Measurements from ENCODE around the gene UGT1A6. TPM values are rescaled to one million over a fixed set of nuclear protein-coding genes. Genes with fewer than 3 reads are reported as not detected.
A peak's percentile ranks its signal among the peaks of the same experiment; 100 is the strongest.

Gene UGT1A6
- total and polyA plus RNA-seq, 2 of the 13 experiments (the other 11 are each of a cell fraction or from before 2014, with no cell fraction given): 0.25 TPM; not detected in 1

DNA sequence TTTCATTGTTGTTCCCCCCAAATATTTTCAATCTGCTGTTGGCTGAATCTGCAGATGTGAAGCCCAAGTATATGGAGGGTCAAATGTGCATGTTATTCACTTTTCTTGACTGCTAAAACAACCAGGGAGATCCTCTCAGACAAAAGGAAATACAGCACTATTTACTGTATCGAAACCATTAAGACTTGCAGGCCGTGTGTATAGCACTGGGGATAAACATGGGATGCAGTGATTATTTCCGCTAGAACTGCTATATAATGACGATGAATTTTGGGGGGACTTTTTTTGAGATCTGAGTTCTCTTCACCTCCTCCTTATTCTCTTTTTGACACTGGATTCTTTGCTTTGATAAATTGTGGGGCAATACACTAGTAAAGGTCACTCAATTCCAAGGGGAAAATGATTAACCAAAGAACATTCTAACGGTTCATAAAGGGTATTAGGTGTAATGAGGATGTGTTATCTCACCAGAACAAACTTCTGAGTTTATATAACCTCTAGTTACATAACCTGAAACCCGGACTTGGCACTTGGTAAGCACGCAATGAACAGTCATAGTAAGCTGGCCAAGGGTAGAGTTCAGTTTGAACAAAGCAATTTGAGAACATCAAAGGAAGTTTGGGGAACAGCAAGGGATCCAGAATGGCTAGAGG is 63.9 kb downstream of the UGT1A6 start (continued):
- TF ChIP-seq, protein P1, sequence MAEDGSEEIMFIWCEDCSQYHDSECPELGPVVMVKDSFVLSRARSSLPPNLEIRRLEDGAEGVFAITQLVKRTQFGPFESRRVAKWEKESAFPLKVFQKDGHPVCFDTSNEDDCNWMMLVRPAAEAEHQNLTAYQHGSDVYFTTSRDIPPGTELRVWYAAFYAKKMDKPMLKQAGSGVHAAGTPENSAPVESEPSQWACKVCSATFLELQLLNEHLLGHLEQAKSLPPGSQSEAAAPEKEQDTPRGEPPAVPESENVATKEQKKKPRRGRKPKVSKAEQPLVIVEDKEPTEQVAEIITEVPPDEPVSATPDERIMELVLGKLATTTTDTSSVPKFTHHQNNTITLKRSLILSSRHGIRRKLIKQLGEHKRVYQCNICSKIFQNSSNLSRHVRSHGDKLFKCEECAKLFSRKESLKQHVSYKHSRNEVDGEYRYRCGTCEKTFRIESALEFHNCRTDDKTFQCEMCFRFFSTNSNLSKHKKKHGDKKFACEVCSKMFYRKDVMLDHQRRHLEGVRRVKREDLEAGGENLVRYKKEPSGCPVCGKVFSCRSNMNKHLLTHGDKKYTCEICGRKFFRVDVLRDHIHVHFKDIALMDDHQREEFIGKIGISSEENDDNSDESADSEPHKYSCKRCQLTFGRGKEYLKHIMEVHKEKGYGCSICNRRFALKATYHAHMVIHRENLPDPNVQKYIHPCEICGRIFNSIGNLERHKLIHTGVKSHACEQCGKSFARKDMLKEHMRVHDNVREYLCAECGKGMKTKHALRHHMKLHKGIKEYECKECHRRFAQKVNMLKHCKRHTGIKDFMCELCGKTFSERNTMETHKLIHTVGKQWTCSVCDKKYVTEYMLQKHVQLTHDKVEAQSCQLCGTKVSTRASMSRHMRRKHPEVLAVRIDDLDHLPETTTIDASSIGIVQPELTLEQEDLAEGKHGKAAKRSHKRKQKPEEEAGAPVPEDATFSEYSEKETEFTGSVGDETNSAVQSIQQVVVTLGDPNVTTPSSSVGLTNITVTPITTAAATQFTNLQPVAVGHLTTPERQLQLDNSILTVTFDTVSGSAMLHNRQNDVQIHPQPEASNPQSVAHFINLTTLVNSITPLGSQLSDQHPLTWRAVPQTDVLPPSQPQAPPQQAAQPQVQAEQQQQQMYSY (CRISPR knock-in tag; IDR thresholded peaks at IDR 0.05): no peak
- TF ChIP-seq, protein P2, sequence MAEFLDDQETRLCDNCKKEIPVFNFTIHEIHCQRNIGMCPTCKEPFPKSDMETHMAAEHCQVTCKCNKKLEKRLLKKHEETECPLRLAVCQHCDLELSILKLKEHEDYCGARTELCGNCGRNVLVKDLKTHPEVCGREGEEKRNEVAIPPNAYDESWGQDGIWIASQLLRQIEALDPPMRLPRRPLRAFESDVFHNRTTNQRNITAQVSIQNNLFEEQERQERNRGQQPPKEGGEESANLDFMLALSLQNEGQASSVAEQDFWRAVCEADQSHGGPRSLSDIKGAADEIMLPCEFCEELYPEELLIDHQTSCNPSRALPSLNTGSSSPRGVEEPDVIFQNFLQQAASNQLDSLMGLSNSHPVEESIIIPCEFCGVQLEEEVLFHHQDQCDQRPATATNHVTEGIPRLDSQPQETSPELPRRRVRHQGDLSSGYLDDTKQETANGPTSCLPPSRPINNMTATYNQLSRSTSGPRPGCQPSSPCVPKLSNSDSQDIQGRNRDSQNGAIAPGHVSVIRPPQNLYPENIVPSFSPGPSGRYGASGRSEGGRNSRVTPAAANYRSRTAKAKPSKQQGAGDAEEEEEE (CRISPR knock-in tag; IDR thresholded peaks at IDR 0.05; ENCODE audit: borderline replicate concordance): peak; percentile 62; the same call in 1 of the 2 replicates
- TF ChIP-seq JDP2 (CRISPR knock-in tag; IDR thresholded peaks at IDR 0.05; ENCODE audit: borderline replicate concordance): peak; percentile 88; the same call in 1 of the 2 replicates
- no peak for TF ChIP-seq ZNF577 (CRISPR knock-in tag; IDR thresholded peaks at IDR 0.05; ENCODE audit: borderline replicate concordance, low read depth)
- no peak for TF ChIP-seq ZNF567 (CRISPR knock-in tag; IDR thresholded peaks at IDR 0.05; ENCODE audit: borderline replicate concordance)
- peak; percentile 91 for TF ChIP-seq SIX4 (CRISPR knock-in tag; IDR thresholded peaks at IDR 0.05)
- TF ChIP-seq ZNF672 (CRISPR knock-in tag; IDR thresholded peaks at IDR 0.05): peak; percentile 67; the same call in 1 of the 2 replicates
- no peak for TF ChIP-seq ZNF660 (CRISPR knock-in tag; IDR thresholded peaks at IDR 0.05; ENCODE audit: borderline replicate concordance, low read depth)
- TF ChIP-seq ISL2 (CRISPR knock-in tag; IDR thresholded peaks at IDR 0.05): peak; percentile 93
- TF ChIP-seq KMT2B (CRISPR knock-in tag; IDR thresholded peaks at IDR 0.05): no peak
- TF ChIP-seq ELF1 (CRISPR knock-in tag; IDR thresholded peaks at IDR 0.05): peak; percentile 39; the same call in 1 of the 2 replicates
- TF ChIP-seq, protein P3, sequence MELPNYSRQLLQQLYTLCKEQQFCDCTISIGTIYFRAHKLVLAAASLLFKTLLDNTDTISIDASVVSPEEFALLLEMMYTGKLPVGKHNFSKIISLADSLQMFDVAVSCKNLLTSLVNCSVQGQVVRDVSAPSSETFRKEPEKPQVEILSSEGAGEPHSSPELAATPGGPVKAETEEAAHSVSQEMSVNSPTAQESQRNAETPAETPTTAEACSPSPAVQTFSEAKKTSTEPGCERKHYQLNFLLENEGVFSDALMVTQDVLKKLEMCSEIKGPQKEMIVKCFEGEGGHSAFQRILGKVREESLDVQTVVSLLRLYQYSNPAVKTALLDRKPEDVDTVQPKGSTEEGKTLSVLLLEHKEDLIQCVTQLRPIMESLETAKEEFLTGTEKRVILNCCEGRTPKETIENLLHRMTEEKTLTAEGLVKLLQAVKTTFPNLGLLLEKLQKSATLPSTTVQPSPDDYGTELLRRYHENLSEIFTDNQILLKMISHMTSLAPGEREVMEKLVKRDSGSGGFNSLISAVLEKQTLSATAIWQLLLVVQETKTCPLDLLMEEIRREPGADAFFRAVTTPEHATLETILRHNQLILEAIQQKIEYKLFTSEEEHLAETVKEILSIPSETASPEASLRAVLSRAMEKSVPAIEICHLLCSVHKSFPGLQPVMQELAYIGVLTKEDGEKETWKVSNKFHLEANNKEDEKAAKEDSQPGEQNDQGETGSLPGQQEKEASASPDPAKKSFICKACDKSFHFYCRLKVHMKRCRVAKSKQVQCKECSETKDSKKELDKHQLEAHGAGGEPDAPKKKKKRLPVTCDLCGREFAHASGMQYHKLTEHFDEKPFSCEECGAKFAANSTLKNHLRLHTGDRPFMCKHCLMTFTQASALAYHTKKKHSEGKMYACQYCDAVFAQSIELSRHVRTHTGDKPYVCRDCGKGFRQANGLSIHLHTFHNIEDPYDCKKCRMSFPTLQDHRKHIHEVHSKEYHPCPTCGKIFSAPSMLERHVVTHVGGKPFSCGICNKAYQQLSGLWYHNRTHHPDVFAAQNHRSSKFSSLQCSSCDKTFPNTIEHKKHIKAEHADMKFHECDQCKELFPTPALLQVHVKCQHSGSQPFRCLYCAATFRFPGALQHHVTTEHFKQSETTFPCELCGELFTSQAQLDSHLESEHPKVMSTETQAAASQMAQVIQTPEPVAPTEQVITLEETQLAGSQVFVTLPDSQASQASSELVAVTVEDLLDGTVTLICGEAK (IDR thresholded peaks at IDR 0.05): no peak
- TF ChIP-seq, protein P3 (CRISPR knock-in tag; IDR thresholded peaks at IDR 0.05): peak; percentile 31; the same call in 1 of the 2 replicates
- no peak for TF ChIP-seq ZNF737 (CRISPR knock-in tag; IDR thresholded peaks at IDR 0.05; ENCODE audit: borderline replicate concordance)

Data from HepG2 (cell line).